ENCODE data around the gene DLG1.
"Not testable (repeated sequence)": the region's sequence is repeated elsewhere in the genome, so short reads cannot be mapped to it uniquely, and the experiment has no call there.

DLG1 gene

DNA sequence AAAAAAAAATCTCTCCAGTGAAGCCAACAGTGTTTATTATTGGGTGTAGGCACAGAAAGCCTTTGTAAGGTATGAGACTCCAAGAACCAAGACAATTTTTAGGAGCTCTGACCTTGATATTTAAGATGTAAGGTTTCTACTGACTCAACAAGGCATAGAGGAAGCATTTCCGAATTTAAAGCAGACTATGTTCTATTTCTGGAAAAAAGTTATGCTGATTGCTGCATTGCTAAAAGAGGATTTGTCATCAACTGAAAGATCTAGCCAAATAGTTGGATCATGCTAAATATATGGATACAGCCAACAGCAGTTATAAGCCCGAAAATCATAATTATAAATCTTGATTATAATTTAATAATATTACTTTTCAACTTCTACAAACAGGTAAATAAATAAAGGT, 215.5 kb downstream of the DLG1 start:
- DNase-seq = no peak

DNA sequence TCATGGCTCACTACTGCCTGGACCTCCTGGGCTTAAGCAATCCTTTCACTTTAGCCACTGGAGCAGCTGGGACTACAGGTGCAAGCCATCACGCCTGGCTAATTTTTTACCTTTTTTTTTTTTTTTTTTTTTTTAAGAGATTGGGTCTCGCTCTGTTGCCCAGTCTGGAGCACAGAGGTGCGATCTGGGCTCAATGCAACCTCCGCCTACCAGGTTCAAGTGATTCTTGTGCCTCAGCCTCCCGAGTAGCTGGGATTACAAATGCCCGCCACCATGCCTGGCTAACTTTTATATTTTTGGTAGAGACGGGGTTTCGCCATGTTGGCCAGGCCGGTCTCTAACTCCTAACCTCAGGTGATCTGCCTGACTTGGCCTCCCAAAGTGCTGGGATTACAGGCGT, 218.1 kb downstream of the DLG1 start:
- DNase-seq = no peak

DNA sequence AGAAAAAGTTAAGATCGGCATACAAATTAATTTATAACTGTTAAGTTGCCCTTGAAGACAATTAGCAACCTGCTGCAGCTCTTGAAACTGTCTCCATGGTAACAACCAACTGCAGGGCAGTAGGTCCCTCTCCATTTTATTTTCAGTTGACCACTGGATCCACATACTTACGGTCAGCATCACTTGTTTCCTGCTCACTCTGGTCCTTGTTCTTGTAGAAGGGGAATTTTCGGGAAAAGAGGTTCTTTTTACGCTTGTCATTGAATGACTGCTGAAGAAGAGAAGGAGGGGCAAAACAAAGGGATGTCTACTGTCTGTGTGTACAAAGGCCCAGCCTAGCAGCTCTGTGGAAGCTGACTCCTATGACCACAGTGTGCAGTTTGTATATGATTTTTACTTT, 222.0 kb downstream of the DLG1 start:
- no peak for DNase-seq

DNA sequence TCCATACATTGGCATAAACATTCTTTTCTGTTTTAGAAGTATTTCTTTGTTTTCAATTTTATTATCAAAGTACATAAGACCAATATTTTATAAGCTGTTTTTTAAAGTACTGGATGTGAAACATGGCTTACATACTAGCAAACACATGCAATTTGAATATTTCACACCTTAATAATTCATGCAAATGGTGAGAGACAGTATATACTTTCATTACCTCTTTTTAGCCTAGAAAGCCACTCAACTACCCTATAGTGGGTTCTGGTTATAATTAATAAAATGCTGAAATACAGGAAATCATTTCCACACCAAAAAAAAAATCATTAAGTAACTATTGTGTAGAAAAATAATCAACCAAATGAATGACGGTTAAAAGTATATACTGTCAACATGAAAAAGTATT, 230.3 kb downstream of the DLG1 start:
- DNase-seq = no peak

DNA sequence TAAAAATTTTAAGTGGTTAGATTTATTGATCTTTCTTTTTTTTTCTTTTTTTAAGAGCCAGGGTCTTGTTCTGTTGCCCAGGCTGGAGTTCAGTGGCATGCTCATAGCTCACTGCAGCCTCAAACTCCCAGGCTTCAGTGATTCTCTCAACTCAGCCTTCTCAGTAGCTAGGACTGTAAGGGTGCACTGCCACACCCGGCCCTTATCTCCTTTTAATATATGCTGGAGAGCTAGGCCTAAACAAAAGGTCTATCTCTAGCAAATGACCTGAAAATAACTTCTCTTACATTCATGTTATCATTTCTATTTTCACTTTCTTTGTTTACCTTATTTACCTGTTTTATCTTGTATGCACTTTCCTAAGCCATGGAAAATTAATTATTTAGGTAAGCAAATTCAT, 233.6 kb downstream of the DLG1 start:
- DNase-seq = no peak

DNA sequence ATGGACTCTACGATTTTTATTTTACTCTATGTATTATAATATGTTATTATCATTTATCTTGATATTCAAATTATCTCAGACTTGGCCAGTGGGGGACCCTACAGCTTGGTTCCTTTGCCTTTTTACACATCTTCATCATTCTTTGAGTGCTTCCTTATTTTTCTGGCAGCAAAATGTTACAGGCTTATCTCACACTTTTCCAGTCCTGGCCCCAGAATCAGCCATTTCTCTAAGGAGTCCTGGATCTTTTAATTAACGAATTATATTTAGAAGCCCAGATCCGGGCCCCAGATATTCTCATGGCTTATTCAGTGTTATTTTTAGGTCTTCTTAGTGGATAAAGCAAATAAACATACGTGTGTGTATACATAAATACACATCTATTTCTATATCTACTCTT, 236.0 kb downstream of the DLG1 start:
- DNase-seq = no peak

DNA sequence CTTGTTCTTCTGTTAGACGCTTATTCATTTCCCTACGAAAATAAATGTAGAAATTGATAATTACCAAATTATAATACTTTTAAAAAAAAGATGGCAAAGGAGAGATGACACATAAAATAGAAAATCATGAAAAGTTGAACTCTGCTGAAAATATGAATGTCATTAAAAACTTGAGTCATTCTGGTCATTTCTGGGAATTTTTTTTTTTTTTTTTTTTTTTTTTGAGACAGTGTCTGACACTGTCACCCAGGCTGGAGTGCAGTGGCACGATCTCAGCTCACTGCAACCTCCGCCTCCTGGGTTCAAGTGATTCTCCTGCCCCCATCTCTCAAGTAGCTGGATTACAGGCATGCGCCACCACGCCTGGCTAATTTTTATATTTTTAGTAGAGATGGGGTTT, 246.8 kb downstream of the DLG1 start:
- DNase-seq = not testable (repeated sequence)

DNA sequence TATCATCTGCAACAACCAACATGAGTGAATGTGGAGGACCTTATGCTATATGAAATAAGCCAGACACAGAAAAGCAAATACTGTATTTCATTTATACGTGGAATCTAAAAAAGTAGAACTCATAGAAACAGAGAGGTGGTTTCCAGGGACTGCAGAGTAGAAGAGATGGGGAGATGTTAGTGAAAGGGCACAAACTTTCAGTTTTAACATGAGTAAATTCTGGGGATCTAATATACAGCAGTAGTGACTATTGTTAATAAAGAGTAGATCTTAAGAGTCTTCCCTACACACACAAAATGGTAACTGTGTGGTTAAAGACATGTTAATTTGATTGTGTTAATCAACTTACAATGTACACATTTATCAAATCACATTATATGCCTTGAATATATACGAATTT, 247.9 kb downstream of the DLG1 start:
- DNase-seq = no peak

DNA sequence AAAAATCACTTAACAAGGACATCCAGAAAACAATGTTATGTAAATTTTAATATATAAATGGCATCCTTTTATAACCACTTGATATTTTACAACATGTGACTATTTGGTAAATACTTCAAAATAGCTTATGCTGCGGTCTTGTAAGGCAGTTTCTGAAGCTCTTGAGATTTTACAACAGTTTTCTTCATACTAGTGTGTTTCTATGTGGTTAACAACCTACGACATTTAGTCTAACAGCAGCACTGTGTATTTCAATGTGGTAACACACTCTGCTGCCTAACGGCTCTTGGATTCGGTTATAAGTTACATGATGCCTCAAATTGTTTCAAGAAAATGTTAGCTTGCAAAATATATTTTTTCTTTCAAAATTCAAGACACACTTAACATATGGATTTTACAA, 255.9 kb downstream of the DLG1 start:
- DNase-seq = no peak

DNA sequence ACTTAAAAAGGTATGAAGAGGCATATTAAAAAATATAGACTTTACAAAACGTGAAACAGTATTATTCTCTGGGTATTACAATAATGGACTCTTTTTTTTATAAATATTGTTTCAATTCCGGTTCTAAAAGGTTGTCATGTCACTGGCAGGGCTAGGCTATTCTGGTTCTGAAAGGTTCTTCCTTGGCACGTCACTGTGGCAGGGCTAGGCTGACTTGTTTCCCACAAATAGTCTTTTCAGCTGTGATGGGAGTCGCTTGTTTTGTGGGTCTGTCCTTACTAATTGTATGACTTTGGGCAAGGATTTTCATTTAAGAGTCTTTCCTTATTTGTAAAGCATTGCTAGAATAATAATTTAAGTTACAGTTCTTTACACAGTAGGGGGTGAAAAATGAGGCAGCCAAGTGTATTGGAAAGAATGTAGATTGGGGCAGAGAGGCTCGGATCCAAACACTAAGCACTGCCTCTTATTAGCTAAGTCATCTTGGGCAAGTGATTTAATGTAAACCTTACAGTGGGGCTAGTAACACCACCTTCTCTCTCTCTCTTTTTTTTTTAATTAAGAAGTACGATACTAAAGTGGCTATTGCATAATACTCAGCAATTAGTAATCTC, 256.4 kb downstream of the DLG1 start:
- DNase-seq = no peak

DNA sequence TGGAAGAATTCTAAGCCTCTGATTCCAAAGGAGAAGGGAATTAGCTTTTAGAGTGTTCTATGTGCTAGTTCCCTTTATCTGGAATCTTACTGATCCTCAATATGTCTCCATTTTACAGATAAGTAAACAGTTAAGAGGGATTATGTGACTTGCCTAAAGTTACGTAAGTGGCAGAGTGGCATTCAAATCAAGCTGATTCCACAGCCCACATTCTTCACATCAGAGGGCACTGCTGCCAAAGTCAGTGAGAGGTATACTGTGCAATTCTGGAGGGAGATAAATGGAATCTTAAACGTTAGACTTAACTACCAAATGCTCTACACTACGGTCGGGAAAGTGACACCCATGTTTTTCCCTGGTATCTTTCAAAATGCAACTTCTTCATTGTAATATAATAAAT, 257.8 kb downstream of the DLG1 start:
- DNase-seq = no peak

DNA sequence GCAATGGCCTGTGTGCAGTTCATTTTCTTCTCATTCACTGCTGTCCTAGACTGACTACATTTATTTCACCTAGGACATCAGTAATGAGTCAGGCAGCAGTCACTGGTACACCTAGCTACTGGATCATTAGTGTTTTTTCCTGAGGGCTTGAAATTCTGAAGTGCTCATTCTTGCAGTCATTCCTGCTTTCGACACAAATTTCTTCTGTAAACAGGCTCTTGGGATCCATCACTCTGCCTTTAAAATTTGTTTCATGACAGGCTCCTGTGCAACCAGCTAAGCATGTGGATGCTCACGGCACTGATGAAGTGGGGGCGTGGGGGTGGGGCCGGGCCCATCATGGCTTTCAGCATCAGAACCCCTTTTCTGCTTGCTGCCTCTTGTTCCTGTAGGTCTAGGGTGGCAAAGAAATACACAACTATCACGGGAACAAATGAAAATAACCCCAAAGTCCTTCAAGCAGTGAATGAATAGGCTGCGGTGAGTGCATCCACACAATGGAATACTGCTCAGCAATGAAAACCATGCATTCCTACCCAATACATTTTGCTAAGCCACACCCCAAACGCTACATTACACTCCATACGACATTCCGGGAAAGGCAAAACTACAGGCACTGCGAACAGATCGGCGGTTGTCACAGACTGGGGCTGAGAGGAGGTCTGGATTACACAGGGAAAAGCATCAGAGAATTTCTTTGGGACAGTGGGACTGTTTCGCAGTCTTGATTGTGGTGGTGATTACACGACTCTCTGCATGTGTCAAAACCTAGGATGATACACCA, 259.5 kb downstream of the DLG1 start:
- no peak for DNase-seq

DNA sequence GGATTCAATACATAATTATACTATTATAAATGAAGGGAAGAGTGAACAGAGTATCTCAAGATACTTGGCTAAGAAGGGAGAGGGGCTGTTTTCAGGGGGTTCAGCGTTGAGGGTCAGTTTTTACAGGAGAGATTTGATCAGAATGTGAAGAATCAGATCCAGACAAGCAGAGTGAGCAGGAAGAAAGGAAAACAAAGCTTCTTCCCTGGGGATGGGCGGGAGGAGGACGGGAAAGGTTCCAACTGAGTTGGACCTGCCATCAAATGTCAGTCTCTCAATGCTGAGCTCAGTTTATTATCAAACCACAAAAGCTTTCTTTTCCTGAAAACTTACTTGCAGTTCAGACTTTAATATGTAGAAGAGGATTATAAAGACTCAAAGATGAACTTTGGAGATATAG, 262.8 kb downstream of the DLG1 start:
- DNase-seq = no peak

DNA sequence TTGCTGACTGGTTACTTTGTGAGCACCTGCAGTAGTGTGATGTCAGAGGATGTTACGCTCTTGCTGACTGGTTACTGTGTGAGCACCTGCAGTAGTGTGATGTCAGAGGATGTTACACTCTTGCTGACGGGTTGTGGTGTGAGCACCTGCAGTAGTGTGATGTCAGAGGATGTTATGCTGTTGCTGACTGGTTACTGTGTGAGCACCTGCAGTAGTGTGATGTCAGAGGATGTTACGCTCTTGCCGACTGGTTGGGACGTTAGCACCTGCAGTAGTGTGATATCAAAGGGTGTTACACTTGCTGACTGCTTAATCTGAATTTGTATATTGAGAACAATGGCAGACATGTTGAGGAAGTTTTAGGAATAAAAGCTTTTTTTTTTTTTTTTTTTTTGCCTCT, 263.6 kb downstream of the DLG1 start:
- DNase-seq = not testable (repeated sequence)

DNA sequence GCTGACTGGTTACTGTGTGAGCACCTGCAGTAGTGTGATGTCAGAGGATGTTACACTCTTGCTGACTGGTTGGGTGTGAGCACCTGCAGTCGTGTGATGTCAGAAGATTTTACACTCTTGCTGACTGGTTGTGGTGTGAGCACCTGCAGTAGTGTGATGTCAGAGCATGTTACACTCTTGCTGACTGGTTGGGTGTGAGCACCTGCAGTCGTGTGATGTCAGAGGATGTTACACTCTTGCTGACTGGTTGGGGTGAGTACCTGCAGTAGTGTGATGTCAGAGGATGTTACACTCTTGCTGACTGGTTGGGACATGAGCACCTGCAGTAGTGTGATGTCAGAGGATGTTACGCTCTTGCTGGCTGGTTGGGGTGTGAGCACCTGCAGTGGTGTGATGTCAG, 264.6 kb downstream of the DLG1 start:
- DNase-seq = not testable (repeated sequence)

DNA sequence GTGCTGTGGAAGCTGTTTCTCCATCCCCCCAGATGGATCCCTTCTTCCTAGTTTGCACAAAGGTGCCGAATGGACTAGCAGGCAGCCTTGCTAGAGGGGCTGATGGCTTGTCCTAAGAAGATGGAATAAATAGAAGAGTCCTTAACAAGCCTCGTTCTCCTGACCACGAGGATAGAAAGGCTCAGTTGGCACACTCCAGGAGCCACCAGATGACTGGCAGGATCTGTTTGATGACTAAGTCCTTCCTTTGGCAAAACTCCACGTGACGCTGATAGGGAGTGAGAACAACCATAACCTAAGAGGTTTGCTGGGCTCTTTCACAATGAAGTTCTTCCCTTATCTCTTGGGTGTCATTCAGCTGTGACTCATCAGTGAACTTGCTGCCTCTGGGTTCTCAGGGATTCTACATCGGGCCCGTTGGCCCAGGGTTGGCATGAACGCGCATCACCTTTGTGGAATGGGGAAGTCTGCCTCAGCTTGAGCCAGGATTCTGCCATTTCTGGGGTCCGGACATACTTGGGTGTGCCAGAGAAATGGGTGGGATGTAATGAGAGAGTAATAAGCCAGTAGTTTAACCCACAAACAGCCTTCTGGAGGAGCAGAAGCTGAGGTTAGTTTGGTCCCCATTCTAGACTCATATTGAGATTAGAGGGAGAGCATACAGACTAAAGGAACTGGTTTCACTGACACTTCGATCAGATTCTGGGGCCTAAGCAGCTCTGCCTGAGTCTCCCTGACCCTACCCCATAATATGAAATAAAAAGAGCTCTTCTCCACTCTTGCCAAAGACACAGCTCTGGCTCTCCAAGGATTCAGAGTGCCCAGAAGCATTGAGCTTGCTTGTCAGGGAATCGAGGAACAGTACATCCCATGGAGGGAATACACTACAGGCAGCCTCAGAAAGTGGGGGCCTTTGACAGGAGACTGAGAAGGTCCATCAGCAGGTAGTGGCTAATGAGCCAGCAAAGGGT, 266.8 kb downstream of the DLG1 start:
- DNase-seq = no peak

DNA sequence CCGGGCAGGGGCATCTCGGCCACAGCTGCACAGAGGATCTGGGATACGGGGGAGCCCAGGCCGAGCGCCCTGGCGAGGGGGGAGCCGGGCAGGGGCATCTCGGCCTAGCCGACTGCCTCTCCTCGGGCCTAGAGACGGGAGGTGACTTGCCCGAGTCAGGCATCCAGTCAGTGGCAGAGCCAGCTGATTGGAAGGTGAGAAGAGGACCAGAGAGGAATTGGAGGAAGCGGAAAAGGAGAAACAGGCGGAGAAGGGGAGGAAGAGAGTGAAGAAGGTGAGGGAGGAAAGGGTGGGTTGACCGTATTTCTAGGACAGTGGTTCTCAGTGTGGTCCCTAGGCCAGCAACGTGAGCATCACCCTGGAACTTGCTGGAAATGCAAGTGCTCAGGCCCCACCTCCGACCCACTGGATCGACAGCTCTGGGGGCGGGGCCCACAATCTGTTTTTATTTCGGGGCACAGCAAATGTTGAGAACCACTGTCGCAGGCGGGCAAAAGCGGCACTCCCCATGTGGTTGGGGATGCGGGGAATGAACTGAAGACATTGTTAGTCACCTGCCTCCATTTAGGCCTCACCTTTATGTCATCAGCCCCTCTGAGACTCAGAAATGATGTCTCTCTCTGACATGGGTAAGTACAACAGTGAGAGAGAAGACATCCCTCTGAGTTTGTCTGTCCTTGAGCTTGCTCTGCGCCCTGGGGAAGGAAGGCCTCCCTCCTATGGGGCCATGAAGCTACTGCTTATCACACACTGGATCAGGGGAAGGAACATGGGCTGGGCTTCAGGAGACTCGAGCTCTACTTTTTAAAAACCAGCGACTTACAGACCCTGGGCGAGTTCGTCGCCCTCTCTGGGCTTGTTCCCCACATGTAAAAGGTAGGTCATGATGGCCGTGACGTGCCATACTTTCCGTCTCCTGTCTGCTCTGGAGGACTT, 267.8 kb downstream of the DLG1 start:
- no peak for DNase-seq

DNA sequence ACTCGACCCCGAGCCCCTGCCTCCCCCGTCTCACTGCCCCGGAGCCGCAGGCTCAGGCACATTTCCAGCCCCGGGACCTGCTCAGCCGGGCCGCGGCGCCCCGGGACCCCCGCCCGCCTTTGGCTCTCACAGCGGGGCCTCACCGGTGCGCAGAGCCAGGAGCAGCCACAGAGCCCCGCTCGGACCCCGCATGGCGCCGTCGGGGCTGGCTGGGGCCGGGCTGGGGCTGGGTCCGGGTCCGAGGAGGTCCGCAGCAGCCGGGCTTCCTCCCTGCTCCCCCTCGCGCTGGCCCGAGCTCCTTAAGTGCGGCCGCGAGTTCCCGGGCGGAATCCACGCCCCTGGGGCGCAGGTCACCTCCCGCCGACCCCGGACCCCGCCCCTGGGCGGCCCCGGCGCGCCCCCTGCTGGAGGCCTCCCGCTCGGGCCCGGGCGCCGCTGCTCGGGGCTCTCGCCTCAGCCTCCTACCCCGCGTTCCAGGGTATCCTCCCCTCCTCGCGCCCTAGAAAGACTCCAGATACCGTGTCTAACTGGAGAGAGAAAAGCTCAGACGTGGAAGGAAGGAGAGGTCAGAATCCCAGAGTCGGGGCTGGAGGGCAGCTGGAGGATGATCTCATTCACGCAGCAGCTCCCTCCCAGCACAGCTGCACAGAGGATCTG, 268.8 kb downstream of the DLG1 start, which contains the start of gene MELTF:
Gene MELTF, minus strand, starts transcription at position 307 of the 657 bp plus-strand sequence. Its CDS starts 115 bp downstream, at position 192.
- peak; percentile 46 to 68 for DNase-seq

DNA sequence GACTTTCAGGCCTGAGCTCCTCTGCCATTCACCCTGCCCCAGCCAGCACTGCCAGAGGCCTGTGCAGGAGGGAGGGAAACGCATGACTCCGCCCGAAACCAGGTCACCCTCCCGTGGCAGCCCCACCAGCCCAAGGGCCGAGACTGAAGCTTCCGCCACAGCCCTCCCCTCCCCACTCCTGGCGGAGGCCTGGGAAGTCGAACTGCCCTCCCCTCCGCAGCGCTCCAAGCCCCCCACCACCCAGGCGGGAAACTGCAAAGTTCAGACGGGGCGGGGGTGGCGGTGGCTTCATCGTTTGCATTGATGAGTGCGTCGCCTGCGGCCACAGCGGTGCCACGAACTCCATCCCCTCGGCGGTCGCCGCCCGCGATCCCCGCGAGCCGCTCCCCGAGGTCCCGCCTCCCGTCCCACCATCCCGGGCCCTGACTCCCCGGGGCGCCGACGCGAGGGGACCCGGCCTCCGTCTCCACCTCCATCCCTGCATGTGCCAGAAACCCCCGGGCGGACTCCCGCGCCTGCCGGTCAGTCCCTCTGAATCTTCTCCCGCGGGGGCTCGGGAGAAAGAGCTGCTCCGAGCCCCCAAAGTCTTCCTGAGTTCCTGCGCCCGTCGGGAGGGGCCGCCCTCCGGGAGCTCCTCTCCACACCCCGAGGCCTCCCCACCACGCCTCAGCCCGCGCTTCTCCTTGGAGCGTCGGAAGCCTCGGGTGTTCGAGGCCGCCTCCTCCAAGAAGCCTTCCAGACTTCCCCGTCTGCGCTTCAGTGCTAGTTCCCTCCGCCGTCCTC, 269.5 kb downstream of the DLG1 start:
- no peak for DNase-seq

DNA sequence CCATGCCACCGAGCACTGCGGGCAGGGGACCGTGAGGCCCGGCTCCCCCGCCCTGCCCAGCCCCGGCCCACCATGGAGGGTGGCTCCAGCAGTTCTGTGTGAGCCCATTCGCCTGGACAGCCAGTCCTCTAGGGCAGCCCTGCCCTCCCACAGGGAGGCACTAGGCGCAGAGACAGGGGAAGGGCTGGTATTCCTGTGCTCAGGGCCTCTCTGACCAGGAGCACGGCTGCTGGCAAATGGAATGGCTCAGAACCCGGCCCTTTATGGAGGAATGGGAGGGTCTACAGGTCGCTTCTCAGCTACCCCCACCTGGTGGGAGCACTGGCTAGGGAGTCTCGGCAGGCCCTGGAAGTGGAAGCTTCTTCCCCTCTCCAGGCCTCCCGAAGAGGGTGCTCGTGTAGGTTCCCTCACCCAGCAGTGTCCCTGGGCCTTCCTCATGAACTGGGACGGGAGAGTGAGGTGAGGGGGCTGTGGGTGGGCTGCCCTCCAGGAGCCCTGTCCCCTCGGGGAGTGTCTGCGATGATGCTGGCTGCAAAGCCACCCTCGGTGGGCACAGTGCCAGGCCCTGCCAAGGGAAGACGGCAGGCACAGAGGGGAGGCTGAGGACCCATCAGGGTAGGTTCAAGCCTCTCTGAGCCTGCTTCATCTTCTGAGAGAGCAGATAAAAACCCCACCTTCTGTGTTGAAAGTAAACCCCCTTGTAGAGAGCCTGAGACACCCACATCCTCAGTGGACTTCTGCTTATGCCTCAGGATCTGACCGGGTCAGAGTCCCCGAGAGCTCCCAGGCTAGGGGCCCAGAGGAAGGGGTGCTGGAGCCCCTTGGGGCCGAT, 270.3 kb downstream of the DLG1 start:
- no peak for DNase-seq
